HepG2 (cell line): ENCODE data around the gene ABHD6. TPM values are rescaled to one million over a fixed set of nuclear protein-coding genes. Genes with fewer than 3 reads are reported as not detected.

Source experiments
- ATAC-seq: fragments of 200-7000 bp; cut with Tn5 transposase; 3 replicates; pipeline ENCODE4 v1.9.1; 2020; ENCODE audit warnings: mild to moderate bottlenecking, moderate library complexity
- BruUV-seq: library from RNA; stranded (reverse); fragments of 400-500 nt; replicated peaks from 2 replicates; lab custom pipeline; 2021; lab: Mats Ljungman, UMichigan
- CTCF ChIA-PET: fragments of 300-600 bp; formaldehyde crosslinking; extraction: SDS; loops from one replicate; lab custom pipeline; 2021; ENCODE audit warnings: low total read pairs, inconsistent platforms, low intra/inter-chr PET ratio; lab: Yijun Ruan, JAX
- POLR2A ChIA-PET: fragments of 350-600 bp; sonication (Branson Sonifier 250); formaldehyde crosslinking; loops from one replicate; lab custom pipeline; 2020; ENCODE audit warnings: antibody characterized with exemption, inconsistent platforms; lab: Yijun Ruan, JAX
- DNase-seq: peaks from one replicate; pipeline ENCODE4 v3.0.0-alpha.2; 2015; ENCODE audit warnings: low spot score
- FAIRE-seq: peaks from 3 replicates; lab custom pipeline; 2011; peaks lifted over from hg19 to GRCh38; lab: Jason Lieb, UNC
- H2AFZ ChIP-seq: one replicate; pipeline ENCODE4 v1.6.1; 2011; ENCODE audit warnings: low read length, inconsistent platforms
- H3K27ac ChIP-seq: fragments of 300-600 bp; 3 replicates; pipeline ENCODE4 v1.8.0; 2011; ENCODE audit warnings: mixed run types, mild to moderate bottlenecking, mixed read lengths, low read length, inconsistent platforms; ENCODE audit not compliant: insufficient read depth; ENCODE audit errors: extremely low read length
- H3K27me3 ChIP-seq, 2 experiments: fragments of 200-600 bp in 1 of 2; 2 replicates in 1 of 2; 3 replicates in 1 of 2; pipeline versions ENCODE4 v1.6.0 to v1.8.0; 2011; ENCODE audit warnings: low read length in 2 of 2, mild to moderate bottlenecking in 2 of 2, moderate library complexity in 2 of 2, inconsistent platforms in 1 of 2; ENCODE audit not compliant: insufficient read depth in 2 of 2, control insufficient read depth in 1 of 2
- H3K36me3 ChIP-seq, 2 experiments: fragments of 200-600 bp in 1 of 2; replicated peaks in 1 of 2; 2 replicates in 1 of 2; 3 replicates in 1 of 2; pipeline versions ENCODE4 v1.5.1 to v1.8.0; 2011; ENCODE audit warnings: low read length in 2 of 2, inconsistent platforms in 1 of 2; ENCODE audit not compliant: insufficient read depth in 2 of 2, control insufficient read depth in 1 of 2
- H3K4me1 ChIP-seq: 2 replicates; pipeline ENCODE4 v1.5.1; 2012; ENCODE audit warnings: low read length, inconsistent platforms; ENCODE audit not compliant: insufficient read depth
- H3K4me2 ChIP-seq: 2 replicates; pipeline ENCODE4 v1.6.0; 2011; ENCODE audit warnings: low read depth, low read length, inconsistent platforms
- H3K4me3 ChIP-seq, 3 experiments: fragments of 200-600 bp in 1 of 3; sonication (generic), shearing (Covaris generic) in 1 of 3; replicated peaks in 1 of 3; 2 replicates each; pipeline ENCODE4 v1.5.1; 2011 to 2016; ENCODE audit warnings: low read length in 3 of 3, inconsistent platforms in 2 of 3, low read depth in 2 of 3, mild to moderate bottlenecking in 2 of 3, control low read depth in 1 of 3, mixed read lengths in 1 of 3; ENCODE audit not compliant: insufficient read depth in 1 of 3
- H3K79me2 ChIP-seq: one replicate; pipeline ENCODE4 v1.6.1; 2011; ENCODE audit warnings: low read length, inconsistent platforms; ENCODE audit not compliant: insufficient read depth
- H3K9ac ChIP-seq: 2 replicates; pipeline ENCODE4 v1.6.0; 2011; ENCODE audit warnings: mild to moderate bottlenecking, low read depth, low read length, inconsistent platforms; ENCODE audit not compliant: insufficient read depth
- H3K9me3 ChIP-seq: 2 replicates; pipeline ENCODE4 v1.5.1; 2012; ENCODE audit warnings: mild to moderate bottlenecking, low read length
- H4K20me1 ChIP-seq: 2 replicates; pipeline ENCODE4 v1.6.0; 2011; ENCODE audit warnings: inconsistent platforms, mild to moderate bottlenecking, low read length, moderate library complexity; ENCODE audit not compliant: insufficient read depth
- CENPX ChIP-seq: sonication (generic); formaldehyde crosslinking; IDR thresholded peaks from 2 replicates; pipeline ENCODE4 v1.9.0; 2021; ENCODE audit warnings: mild to moderate bottlenecking, missing genetic modification reagents, moderate library complexity
- CSRNP2 ChIP-seq: sonication (generic); formaldehyde crosslinking; conservative IDR thresholded peaks from 2 replicates; pipeline ENCODE4 v1.8.0; 2022; ENCODE audit warnings: low read depth, missing genetic modification reagents
- FOXM1 ChIP-seq: sonication (generic); formaldehyde crosslinking; IDR thresholded peaks from 2 replicates; pipeline ENCODE4 v1.5.0; 2020; ENCODE audit warnings: missing genetic modification reagents
- JDP2 ChIP-seq: sonication (generic); formaldehyde crosslinking; IDR thresholded peaks from 2 replicates; pipeline ENCODE4 v1.8.1; 2022; ENCODE audit warnings: missing genetic modification reagents, borderline replicate concordance
- JUN ChIP-seq: sonication (generic); formaldehyde crosslinking; IDR thresholded peaks from 2 replicates; pipeline ENCODE4 v1.4.0; 2020; ENCODE audit warnings: mild to moderate bottlenecking, missing genetic modification reagents
- KLF12 ChIP-seq: sonication (generic); formaldehyde crosslinking; IDR thresholded peaks from 2 replicates; pipeline ENCODE4 v1.4.0; 2020; ENCODE audit warnings: missing genetic modification reagents, borderline replicate concordance
- MTA1 ChIP-seq: sonication (generic); formaldehyde crosslinking; IDR thresholded peaks from 2 replicates; pipeline ENCODE4 v1.4.0; 2020; ENCODE audit warnings: missing genetic modification reagents, mild to moderate bottlenecking, borderline replicate concordance
- NR2F1 ChIP-seq, 2 experiments: fragments of 450-650 bp in 1 of 2; formaldehyde crosslinking in 1 of 2; IDR thresholded peaks; 2 replicates each; pipeline versions ENCODE4 v1.5.0 to v1.6.1; 2016 to 2020; ENCODE audit warnings: mild to moderate bottlenecking in 1 of 2, missing compliant biosample characterization in 1 of 2, missing genetic modification reagents in 1 of 2, moderate library complexity in 1 of 2
- PAWR ChIP-seq: sonication (generic); formaldehyde crosslinking; IDR thresholded peaks from 2 replicates; pipeline ENCODE4 v1.4.0; 2020; ENCODE audit warnings: missing genetic modification reagents, mild to moderate bottlenecking, borderline replicate concordance
- PAX8 ChIP-seq: sonication (generic); formaldehyde crosslinking; IDR thresholded peaks from 2 replicates; pipeline ENCODE4 v1.8.0; 2022; ENCODE audit warnings: mild to moderate bottlenecking, missing genetic modification reagents, borderline replicate concordance
- POLR2AphosphoS5 ChIP-seq: IDR thresholded peaks from 2 replicates; pipeline ENCODE4 v1.6.1; 2012; ENCODE audit warnings: low read depth, low read length
- SALL2 ChIP-seq: sonication (generic); formaldehyde crosslinking; IDR thresholded peaks from 2 replicates; pipeline ENCODE4 v1.8.1; 2023; ENCODE audit warnings: mild to moderate bottlenecking, missing genetic modification reagents, inconsistent platforms
- ZIK1 ChIP-seq: sonication (generic); formaldehyde crosslinking; IDR thresholded peaks from 2 replicates; pipeline ENCODE4 v1.5.0; 2020; ENCODE audit warnings: mild to moderate bottlenecking, low read depth, missing genetic modification reagents, borderline replicate concordance
- ZNF609 ChIP-seq: sonication (generic); formaldehyde crosslinking; IDR thresholded peaks from 2 replicates; pipeline ENCODE4 v1.4.0; 2020; ENCODE audit warnings: mild to moderate bottlenecking, missing genetic modification reagents, borderline replicate concordance
- ZNF713 ChIP-seq: sonication (generic); formaldehyde crosslinking; IDR thresholded peaks from 2 replicates; pipeline ENCODE4 v1.4.0; 2020; ENCODE audit warnings: mild to moderate bottlenecking, missing genetic modification reagents
- ZNF780A ChIP-seq: sonication (generic); formaldehyde crosslinking; IDR thresholded peaks from 2 replicates; pipeline ENCODE4 v1.8.0; 2022; ENCODE audit warnings: mild to moderate bottlenecking, missing genetic modification reagents, moderate library complexity
- WGBS: methylation state at CpG from one replicate; pipeline ENCODE4 v1.1.6; 2017; ENCODE audit warnings: low lambda C conversion rate; 5-methylcytosine and 5-hydroxymethylcytosine counted together
- in situ Hi-C: cut with HindIII; loops from 2 replicates; pipeline ENCODE4 v1.10.0; 2017; ENCODE audit warnings: low pct_unique_long_range_greater_than_20kb; ENCODE audit not compliant: extremely low pct_ligation_motif_present
- intact Hi-C: fragments of 100-400 bp; cut with micrococcal nuclease; formaldehyde crosslinking; loops from one replicate; pipeline ENCODE4 v1.10.0; 2022; ENCODE audit not compliant: unreplicated experiment
- polyA plus RNA-seq, 8 experiments: library from polyadenylated mRNA; depleted of rRNA in 3 of 8; stranded (reverse) in 7 of 8; unstranded in 1 of 8; fragments of >200 nt; fragmentation: Illumina TruSeq in 4 of 8; extraction: Trizol in 4 of 8; gene quantifications; 2 replicates each; pipeline versions ENCODE4 v1.2.1 to v1.2.3, GENCODE V29; 2011 to 2016; ENCODE audit warnings: low read depth in 4 of 8, missing spikeins in 1 of 8, mixed read lengths in 1 of 8; ENCODE audit not compliant: insufficient read depth in 1 of 8
- total RNA-seq, 5 experiments: library from RNA; depleted of rRNA; stranded (reverse); fragments of >200 nt; fragmentation: Illumina TruSeq; extraction: Trizol; gene quantifications; 2 replicates each; pipeline ENCODE4 v1.2.3, GENCODE V29; 2016; ENCODE audit warnings: low read depth in 1 of 5

Gene ABHD6
- total and polyA plus RNA-seq, 2 of the 13 experiments (the other 11 are each of a cell fraction or from before 2014, with no cell fraction given): 9.0 to 17.2 TPM

GRCh38 chr3:58230876-58231552 lies 6.6 kb upstream of the ABHD6 start:
- ChIA-PET CTCF (no interaction called here), POLR2A (no interaction called here)
- TF ChIP-seq PAWR (CRISPR knock-in tag) (no peak), CENPX (CRISPR knock-in tag) (no peak), KLF12 (no peak), JUN (CRISPR knock-in tag) (no peak), SALL2 (no peak), ZNF780A (CRISPR knock-in tag) (no peak), FOXM1 (no peak), JDP2 (no peak), ZNF609 (CRISPR knock-in tag) (no peak), PAX8 (CRISPR knock-in tag) (no peak), MTA1 (CRISPR knock-in tag) (no peak), POLR2AphosphoS5 (no peak), NR2F1 (CRISPR knock-in tag; IDR thresholded peaks at IDR 0.05) (no peak), ZIK1 (CRISPR knock-in tag) (no peak), ZNF713 (no peak), CSRNP2 (no peak)
- H3K79me2 ChIP-seq: no peaks in the 10 kb centered on the region
- H2AFZ ChIP-seq: no peak overlapping the region
- H3K36me3 ChIP-seq: no peaks in the 10 kb centered on the region
- peaks cover 28% of the 10 kb centered on the region for H3K4me1 ChIP-seq
- H3K4me2 ChIP-seq: no peak overlapping the region
- no peaks in the 10 kb centered on the region for H3K9me3 ChIP-seq
- DNase-seq (no peak), ATAC-seq (no peak), FAIRE-seq (no peak)
- no TSS peak for BruUV-seq
- H4K20me1 ChIP-seq: no peaks in the 10 kb centered on the region
- intact Hi-C loops (no loop called here), in situ Hi-C loops (no loop called here)
- H3K4me3 ChIP-seq: no peak overlapping the region
- no peak overlapping the region for H3K27ac ChIP-seq
- peaks cover 1 to 9% of the 10 kb centered on the region in 2 experiments; a peak in 3 of 5 replicates for H3K27me3 ChIP-seq
- H3K9ac ChIP-seq: no peak overlapping the region
- 0% methylated on average over 1 of the region's 1 CpG for whole genome bisulfite sequencing
